IMR-90 (cell line): ENCODE measurements around the gene BCAT1. TPM values are rescaled to one million over a fixed set of nuclear protein-coding genes. Genes with fewer than 3 reads are reported as not detected.

Source experiments
- ATAC-seq: fragments of 200-7000 bp; cut with Tn5 transposase; 2 replicates; pipeline ENCODE4 v1.9.1; 2020; ENCODE audit warnings: low read depth, mild to moderate bottlenecking, moderate library complexity
- BruUV-seq: library from RNA; stranded (reverse); fragments of 400-500 nt; replicated peaks from 2 replicates; lab custom pipeline; 2021; lab: Mats Ljungman, UMichigan
- CTCF ChIA-PET: fragments of 300-600 bp; formaldehyde crosslinking; extraction: SDS; loops from one replicate; lab custom pipeline; 2021; ENCODE audit warnings: antibody characterized with exemption; lab: Yijun Ruan, JAX
- POLR2A ChIA-PET: fragments of 300-600 bp; sonication (Branson Sonifier 250); formaldehyde crosslinking; loops from one replicate; lab custom pipeline; 2022; ENCODE audit warnings: antibody characterized with exemption; ENCODE audit not compliant: unreplicated experiment; lab: Charles Lee
- DNase-seq: peaks from one replicate; pipeline ENCODE4 v3.0.0; 2013
- H2AFZ ChIP-seq: replicated peaks from 2 replicates; pipeline ENCODE3; 2013; ENCODE audit warnings: low read length, mild to moderate bottlenecking; ENCODE audit not compliant: poor library complexity
- H2AK5ac ChIP-seq: 2 replicates; pipeline ENCODE4 v1.6.1; 2013; ENCODE audit warnings: low read depth, low read length, inconsistent platforms
- H2AK9ac ChIP-seq: replicated peaks from 2 replicates; pipeline ENCODE3; 2013; ENCODE audit warnings: mild to moderate bottlenecking, low read depth, low read length, moderate library complexity; ENCODE audit not compliant: poor library complexity
- H2BK120ac ChIP-seq: 2 replicates; pipeline ENCODE4 v1.6.1; 2013; ENCODE audit warnings: low read depth, low read length, inconsistent platforms
- H2BK15ac ChIP-seq: 3 replicates; pipeline ENCODE4 v1.6.1; 2013; ENCODE audit warnings: low read depth, low read length, inconsistent platforms
- H2BK20ac ChIP-seq: 2 replicates; pipeline ENCODE4 v1.6.1; 2013; ENCODE audit warnings: low read depth, mild to moderate bottlenecking, inconsistent platforms, low read length, moderate library complexity
- H2BK5ac ChIP-seq: 2 replicates; pipeline ENCODE4 v1.6.1; 2013; ENCODE audit warnings: mild to moderate bottlenecking, low read depth, low read length, inconsistent platforms; ENCODE audit not compliant: poor library complexity, severe bottlenecking
- H3K14ac ChIP-seq: replicated peaks from 2 replicates; pipeline ENCODE4 v1.6.1; 2013; ENCODE audit warnings: low read depth, low read length, inconsistent platforms
- H3K18ac ChIP-seq: 2 replicates; pipeline ENCODE4 v1.6.1; 2013; ENCODE audit warnings: low read depth, low read length, control low read depth
- H3K23ac ChIP-seq: 2 replicates; pipeline ENCODE4 v1.6.1; 2013; ENCODE audit warnings: low read depth, low read length, inconsistent platforms
- H3K27ac ChIP-seq: 2 replicates; pipeline ENCODE4 v1.5.1; 2013; ENCODE audit warnings: mild to moderate bottlenecking, control low read depth, low read length; ENCODE audit not compliant: insufficient read depth
- H3K27me3 ChIP-seq: 2 replicates; pipeline ENCODE4 v1.6.1; 2013; ENCODE audit warnings: low read length; ENCODE audit not compliant: control insufficient read depth, insufficient read depth
- H3K36me3 ChIP-seq: 2 replicates; pipeline ENCODE4 v1.6.1; 2013; ENCODE audit warnings: low read length, mixed read lengths; ENCODE audit not compliant: control insufficient read depth, insufficient read depth
- H3K4ac ChIP-seq: 2 replicates; pipeline ENCODE4 v1.6.1; 2013; ENCODE audit warnings: low read depth, low read length, inconsistent platforms
- H3K4me1 ChIP-seq: 2 replicates; pipeline ENCODE4 v1.6.1; 2013; ENCODE audit warnings: low read length, mixed read lengths; ENCODE audit not compliant: control insufficient read depth, insufficient read depth
- H3K4me2 ChIP-seq: 2 replicates; pipeline ENCODE4 v1.6.1; 2013; ENCODE audit warnings: low read depth, mild to moderate bottlenecking, control low read depth, low read length, moderate library complexity
- H3K4me3 ChIP-seq: 2 replicates; pipeline ENCODE4 v1.5.1; 2013; ENCODE audit warnings: low read depth, mild to moderate bottlenecking, control low read depth, low read length, moderate library complexity; ENCODE audit not compliant: insufficient read depth
- H3K56ac ChIP-seq: 2 replicates; pipeline ENCODE4 v1.6.1; 2013; ENCODE audit warnings: low read length, inconsistent platforms; ENCODE audit not compliant: insufficient read depth; ENCODE audit errors: extremely low read depth
- H3K79me1 ChIP-seq, 2 experiments: 2 replicates each; pipeline ENCODE4 v1.6.1; 2013; ENCODE audit warnings: low read length in 2 of 2, inconsistent platforms in 1 of 2, low read depth in 1 of 2
- H3K9ac ChIP-seq: 2 replicates; pipeline ENCODE4 v1.6.1; 2013; ENCODE audit warnings: low read depth, low read length, control low read depth
- H3K9me1 ChIP-seq: 2 replicates; pipeline ENCODE4 v1.6.1; 2013; ENCODE audit warnings: low read length, inconsistent platforms; ENCODE audit not compliant: insufficient read depth
- H3K9me3 ChIP-seq: 2 replicates; pipeline ENCODE4 v1.6.1; 2013; ENCODE audit warnings: low read length; ENCODE audit not compliant: control insufficient read depth, insufficient read depth
- H4K20me1 ChIP-seq: 2 replicates; pipeline ENCODE4 v1.6.1; 2013; ENCODE audit warnings: low read length, inconsistent platforms; ENCODE audit not compliant: insufficient read depth
- H4K5ac ChIP-seq: 2 replicates; pipeline ENCODE4 v1.6.1; 2013; ENCODE audit warnings: mild to moderate bottlenecking, low read depth, low read length, control low read depth
- H4K8ac ChIP-seq, 2 experiments: 2 replicates each; pipeline ENCODE4 v1.6.1; 2013; ENCODE audit warnings: low read depth in 2 of 2, low read length in 2 of 2, control low read depth in 1 of 2, inconsistent platforms in 1 of 2
- H4K91ac ChIP-seq: 2 replicates; pipeline ENCODE4 v1.6.1; 2013; ENCODE audit warnings: low read depth, low read length, inconsistent platforms; ENCODE audit not compliant: insufficient read depth
- CEBPB ChIP-seq: IDR thresholded peaks from 2 replicates; pipeline ENCODE4 v1.6.1; 2012; ENCODE audit warnings: low read depth, low read length, improper control_type of control experiment
- FOS ChIP-seq: fragments of 150-350 bp; IDR thresholded peaks from 2 replicates; pipeline ENCODE4 v1.6.1; 2016; ENCODE audit warnings: low read depth, low read length
- RCOR1 ChIP-seq: IDR thresholded peaks from 2 replicates; pipeline ENCODE4 v1.6.1; 2012; ENCODE audit warnings: mild to moderate bottlenecking, low read length, improper control_type of control experiment; ENCODE audit not compliant: insufficient replicate concordance
- WGBS, 2 experiments: methylation state at CpG; one replicate each; pipeline versions ENCODE4 v1.1.5 to v1.1.7; 2013; ENCODE audit warnings: missing lambda C conversion rate in 2 of 2; ENCODE audit not compliant: insufficient read length in 1 of 2; ENCODE audit errors: extremely low coverage in 2 of 2; 5-methylcytosine and 5-hydroxymethylcytosine counted together
- dilution Hi-C: fragments of 300-500 bp; cut with HindIII; formaldehyde crosslinking; loops from one replicate; pipeline ENCODE4 v1.14.3; 2018; ENCODE audit warnings: low sequenced_read_pairs; ENCODE audit not compliant: unreplicated experiment
- in situ Hi-C: fragments of 300-500 bp; cut with MboI; formaldehyde crosslinking; loops from 3 replicates; pipeline ENCODE4 v1.14.3; 2019; ENCODE audit warnings: low sequenced_read_pairs, inconsistent platforms, mixed read lengths
- intact Hi-C: fragments of 100-400 bp; cut with micrococcal nuclease; formaldehyde crosslinking; loops from 2 replicates; pipeline ENCODE4 v1.10.0; 2022
- polyA plus RNA-seq, 3 experiments: library from polyadenylated mRNA; depleted of rRNA; stranded (reverse); fragments of >200 nt; gene quantifications; 2 replicates each; pipeline ENCODE4 v1.2.3, GENCODE V29; 2012; ENCODE audit warnings: low replicate concordance in 1 of 3
- total RNA-seq: library from RNA; depleted of rRNA; stranded (reverse); fragments of >200 nt; gene quantifications from 2 replicates; pipeline ENCODE4 v1.2.3, GENCODE V29; 2012

The BCAT1 gene
- total and polyA plus RNA-seq, 2 of the 4 experiments (the other 2 are of a cell fraction): 30.4 to 683 TPM

- H3K4ac ChIP-seq: 0 out of 2 replicates have a peak overlapping the region, but pooled peaks have one; percentile 24
- ChIA-PET POLR2A (no interaction called here), CTCF (no interaction called here)
- H3K9me3 ChIP-seq: no peaks in the 10 kb centered on the region
- dilution Hi-C loops: no loop called here
- no peak overlapping the region for H2AK9ac ChIP-seq
- peak; percentile 77 for DNase-seq
- H4K5ac ChIP-seq: no peak overlapping the region
- 91% methylated on average over 1 of the region's 3 CpGs; no CpG with 5 or more reads in 1 of the 2 experiments for WGBS, 2 experiments
- H3K27me3 ChIP-seq: no peaks in the 10 kb centered on the region
- no TSS peak for BruUV-seq
- no peak overlapping the region for H4K8ac ChIP-seq
- peak overlapping the region; percentile 67; the same call in 1 of the 2 replicates for H3K27ac ChIP-seq
- H2BK15ac ChIP-seq: no peak overlapping the region
- intact Hi-C loops: no loop called here
- H2BK5ac ChIP-seq: peak overlapping the region; percentile 36
- H3K4me1 ChIP-seq: peaks cover 6% of the 10 kb centered on the region
- H3K4me2 ChIP-seq: peak overlapping the region; percentile 75
- peak; percentile 86 for ATAC-seq
- H3K14ac ChIP-seq: no peak overlapping the region
- no peak overlapping the region for H3K9ac ChIP-seq
- H2BK20ac ChIP-seq: no peak overlapping the region
- peaks cover 15% of the 10 kb centered on the region for H3K9me1 ChIP-seq
- H4K91ac ChIP-seq: no peak overlapping the region
- no peak overlapping the region for H3K23ac ChIP-seq
- no peak overlapping the region for H2AK5ac ChIP-seq
- no peak overlapping the region for H3K56ac ChIP-seq
- peaks cover 29% of the 10 kb centered on the region for H3K36me3 ChIP-seq
- peaks cover 17% of the 10 kb centered on the region; the same call in 1 of the 2 replicates for H4K20me1 ChIP-seq
- in situ Hi-C loops: no loop called here
- H2AFZ ChIP-seq: no peak overlapping the region
- H3K4me3 ChIP-seq: no peak overlapping the region
- peaks cover 4 to 16% of the 10 kb centered on the region in 2 experiments; a peak in 3 of 4 replicates for H3K79me1 ChIP-seq
- TF ChIP-seq RCOR1 (no peak), FOS (peak; percentile 15; the same call in 1 of the 2 replicates), CEBPB (no peak)
- no peak overlapping the region for H2BK120ac ChIP-seq
- peak overlapping the region; percentile 18; the same call in 1 of the 2 replicates for H3K18ac ChIP-seq
Measured at GRCh38 chr12:24821691-24822090, 127.2 kb downstream of the BCAT1 start.
